H9 (cell line): ENCODE results near the gene ZWILCH. TPM values are rescaled to one million over a fixed set of nuclear protein-coding genes. Genes with fewer than 3 reads are reported as not detected.

ENCODE experiments used
- DNase-seq: peaks from one replicate; pipeline ENCODE4 v3.0.0-alpha.2; 2017
- H2AFZ ChIP-seq: one replicate; pipeline ENCODE4 v1.6.1; 2013; ENCODE audit warnings: mild to moderate bottlenecking, low read length, control low read depth, moderate library complexity
- H2AK5ac ChIP-seq: 2 replicates; pipeline ENCODE4 v1.6.1; 2013; ENCODE audit warnings: low read length, control low read depth, mixed read lengths; ENCODE audit not compliant: insufficient read length
- H2BK120ac ChIP-seq: one replicate; pipeline ENCODE4 v1.6.1; 2013; ENCODE audit warnings: low read depth, mild to moderate bottlenecking, low read length, control low read depth, inconsistent platforms; ENCODE audit not compliant: poor library complexity, severe bottlenecking
- H2BK12ac ChIP-seq: 2 replicates; pipeline ENCODE4 v1.6.1; 2013; ENCODE audit warnings: low read length, control low read depth, mixed read lengths, low read depth; ENCODE audit not compliant: insufficient read length
- H2BK15ac ChIP-seq: 2 replicates; pipeline ENCODE4 v1.6.1; 2013; ENCODE audit warnings: low read depth, low read length, control low read depth
- H2BK20ac ChIP-seq: one replicate; pipeline ENCODE4 v1.6.1; 2013; ENCODE audit warnings: low read depth, mild to moderate bottlenecking, low read length, control low read depth, inconsistent platforms; ENCODE audit not compliant: poor library complexity, severe bottlenecking
- H2BK5ac ChIP-seq: 2 replicates; pipeline ENCODE4 v1.6.1; 2013; ENCODE audit warnings: low read length, control low read depth, mixed read lengths; ENCODE audit not compliant: insufficient read length
- H3K14ac ChIP-seq: 2 replicates; pipeline ENCODE4 v1.6.1; 2013; ENCODE audit warnings: low read length, control low read depth; ENCODE audit not compliant: insufficient read depth
- H3K18ac ChIP-seq: 2 replicates; pipeline ENCODE4 v1.6.1; 2013; ENCODE audit warnings: low read depth, mild to moderate bottlenecking, mixed read lengths, low read length, control low read depth; ENCODE audit not compliant: insufficient read length
- H3K23ac ChIP-seq: 2 replicates; pipeline ENCODE4 v1.6.1; 2013; ENCODE audit warnings: low read length, control low read depth, mixed read lengths, low read depth; ENCODE audit not compliant: insufficient read length
- H3K23me2 ChIP-seq: 2 replicates; pipeline ENCODE4 v1.6.1; 2013; ENCODE audit warnings: low read depth, mild to moderate bottlenecking, mixed read lengths, low read length, control low read depth; ENCODE audit not compliant: insufficient read length, poor library complexity, severe bottlenecking
- H3K27ac ChIP-seq: 2 replicates; pipeline ENCODE4 v1.5.1; 2013; ENCODE audit warnings: low read length, control low read depth, mixed read lengths, low read depth; ENCODE audit not compliant: insufficient read length
- H3K27me3 ChIP-seq: 2 replicates; pipeline ENCODE4 v1.6.1; 2013; ENCODE audit warnings: low read length, control low read depth, inconsistent platforms; ENCODE audit not compliant: insufficient read depth
- H3K4ac ChIP-seq: 2 replicates; pipeline ENCODE4 v1.6.1; 2013; ENCODE audit warnings: low read depth, mild to moderate bottlenecking, control low read depth, inconsistent platforms, low read length, moderate library complexity
- H3K4me1 ChIP-seq: 2 replicates; pipeline ENCODE4 v1.6.1; 2013; ENCODE audit warnings: low read length, control low read depth, inconsistent platforms; ENCODE audit not compliant: insufficient read depth
- H3K4me2 ChIP-seq: 2 replicates; pipeline ENCODE4 v1.6.1; 2013; ENCODE audit warnings: low read length, control low read depth, mixed read lengths; ENCODE audit not compliant: insufficient read length, insufficient read depth
- H3K56ac ChIP-seq: 2 replicates; pipeline ENCODE4 v1.6.1; 2013; ENCODE audit warnings: low read depth, mild to moderate bottlenecking, mixed read lengths, low read length, control low read depth; ENCODE audit not compliant: insufficient read length
- H3K79me1 ChIP-seq: 2 replicates; pipeline ENCODE4 v1.6.1; 2013; ENCODE audit warnings: low read depth, mild to moderate bottlenecking, moderate library complexity, low read length, control low read depth, inconsistent platforms; ENCODE audit not compliant: insufficient read depth, poor library complexity, severe bottlenecking
- H3K79me2 ChIP-seq: 2 replicates; pipeline ENCODE4 v1.6.1; 2013; ENCODE audit warnings: low read length, control low read depth, inconsistent platforms; ENCODE audit not compliant: insufficient read depth
- H3K9ac ChIP-seq: 2 replicates; pipeline ENCODE4 v1.6.1; 2013; ENCODE audit warnings: low read length, control low read depth, mixed read lengths; ENCODE audit not compliant: insufficient read length; ENCODE audit errors: extremely low read depth
- H3K9me3 ChIP-seq: one replicate; pipeline ENCODE4 v1.6.1; 2013; ENCODE audit warnings: low read depth, low read length, inconsistent platforms; ENCODE audit not compliant: control insufficient read depth
- H3T11ph ChIP-seq: one replicate; pipeline ENCODE4 v1.6.1; 2013; ENCODE audit warnings: mild to moderate bottlenecking, low read length, control low read depth, inconsistent platforms
- H4K20me1 ChIP-seq: one replicate; pipeline ENCODE4 v1.6.1; 2013; ENCODE audit not compliant: control insufficient read depth, insufficient read length, insufficient read depth
- H4K5ac ChIP-seq: 2 replicates; pipeline ENCODE4 v1.6.1; 2013; ENCODE audit warnings: low read depth, mild to moderate bottlenecking, mixed read lengths, low read length, control low read depth; ENCODE audit not compliant: insufficient read length
- H4K8ac ChIP-seq: replicated peaks from 2 replicates; pipeline ENCODE4 v1.6.1; 2013; ENCODE audit warnings: low read length, control low read depth, mixed read lengths, low read depth; ENCODE audit not compliant: insufficient read length
- H4K91ac ChIP-seq: 2 replicates; pipeline ENCODE4 v1.6.1; 2013; ENCODE audit warnings: low read depth, mild to moderate bottlenecking, moderate library complexity, mixed read lengths, low read length, control low read depth; ENCODE audit not compliant: insufficient read length
- H3K27ac Mint-ChIP-seq, 3 experiments: 2 replicates in 2 of 3; 3 replicates in 1 of 3; pipeline ENCODE4 v1.8.0; 2020 to 2021; ENCODE audit warnings: mixed read lengths in 3 of 3, mild to moderate bottlenecking in 1 of 3, moderate library complexity in 1 of 3
- H3K27me3 Mint-ChIP-seq: 2 replicates; pipeline ENCODE4 v1.8.0; 2021; ENCODE audit warnings: low read depth, mild to moderate bottlenecking, moderate library complexity, mixed read lengths
- H3K36me3 Mint-ChIP-seq, 3 experiments: 2 replicates in 2 of 3; 3 replicates in 1 of 3; pipeline ENCODE4 v1.8.0; 2020 to 2021; ENCODE audit warnings: low read depth in 3 of 3, mixed read lengths in 3 of 3; ENCODE audit not compliant: insufficient read depth in 1 of 3
- H3K4me1 Mint-ChIP-seq, 2 experiments: 2 replicates each; pipeline ENCODE4 v1.8.0; 2020; ENCODE audit warnings: mixed read lengths in 2 of 2
- H3K4me3 Mint-ChIP-seq, 2 experiments: 2 replicates in 1 of 2; 3 replicates in 1 of 2; pipeline ENCODE4 v1.8.0; 2020 to 2021; ENCODE audit warnings: mild to moderate bottlenecking in 2 of 2, mixed read lengths in 2 of 2, moderate library complexity in 1 of 2
- H3K9me3 Mint-ChIP-seq, 2 experiments: 2 replicates in 1 of 2; 3 replicates in 1 of 2; pipeline ENCODE4 v1.8.0; 2020; ENCODE audit warnings: mild to moderate bottlenecking in 2 of 2, mixed read lengths in 2 of 2, moderate library complexity in 1 of 2
- WGBS: extraction: QIAGEN DNeasy Blood & Tissue Kit; methylation state at CpG from one replicate; pipeline ENCODE4 v1.1.7; 2013; ENCODE audit warnings: missing lambda C conversion rate, low lambda C conversion rate, mixed read lengths; ENCODE audit not compliant: insufficient read length; ENCODE audit errors: extremely low coverage; 5-methylcytosine and 5-hydroxymethylcytosine counted together
- total RNA-seq: library from RNA; stranded (reverse); gene quantifications from 2 replicates; pipeline ENCODE4 v1.2.1, GENCODE V29; 2021
- TF ChIP-seq, protein P1 (sequence below): fragments of 200-600 bp; sonication (generic); conservative IDR thresholded peaks from 3 replicates; pipeline ENCODE4 v1.8.0; 2021; ENCODE audit warnings: antibody characterized with exemption, mild to moderate bottlenecking

Gene ZWILCH
- total RNA-seq, 1 experiment from 2014 or later: 47.2 TPM

DNA sequence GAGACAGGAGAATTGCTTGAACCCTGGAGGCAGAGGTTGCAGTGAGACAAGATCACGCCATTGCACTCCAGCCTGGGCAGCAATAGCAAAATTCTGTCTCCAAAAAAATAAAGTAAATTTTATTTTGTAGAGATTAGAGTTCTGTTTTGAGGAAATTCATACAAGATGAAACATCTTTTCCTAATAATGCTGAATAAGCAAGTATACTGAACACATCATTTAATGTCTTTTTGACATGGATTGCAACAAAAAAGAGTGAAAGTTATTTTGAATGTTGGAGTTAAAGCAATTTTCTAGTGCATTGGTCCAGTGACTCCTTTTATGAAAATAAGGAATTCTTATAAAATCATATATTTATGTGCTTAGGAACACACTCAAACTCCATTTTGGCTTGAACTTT, 40.1 kb downstream of the ZWILCH start:
- no CpG with 5 or more reads among the region's 1 CpG for WGBS
- Mint-ChIP-seq H3K4me3 (no peak overlapping the region), H3K27ac (no peak overlapping the region), H3K36me3 (peaks cover 17 to 50% (median 45%) of the 10 kb centered on the region in 3 experiments; a peak in 6 of 7 replicates), H3K4me1 (no peaks in the 10 kb centered on the region), H3K27me3 (no peaks in the 10 kb centered on the region), H3K9me3 (no peaks in the 10 kb centered on the region; a peak in 1 of 5 replicates)
- H4K8ac ChIP-seq: no peak overlapping the region
- H2BK15ac ChIP-seq: no peak overlapping the region
- TF ChIP-seq, protein P1, sequence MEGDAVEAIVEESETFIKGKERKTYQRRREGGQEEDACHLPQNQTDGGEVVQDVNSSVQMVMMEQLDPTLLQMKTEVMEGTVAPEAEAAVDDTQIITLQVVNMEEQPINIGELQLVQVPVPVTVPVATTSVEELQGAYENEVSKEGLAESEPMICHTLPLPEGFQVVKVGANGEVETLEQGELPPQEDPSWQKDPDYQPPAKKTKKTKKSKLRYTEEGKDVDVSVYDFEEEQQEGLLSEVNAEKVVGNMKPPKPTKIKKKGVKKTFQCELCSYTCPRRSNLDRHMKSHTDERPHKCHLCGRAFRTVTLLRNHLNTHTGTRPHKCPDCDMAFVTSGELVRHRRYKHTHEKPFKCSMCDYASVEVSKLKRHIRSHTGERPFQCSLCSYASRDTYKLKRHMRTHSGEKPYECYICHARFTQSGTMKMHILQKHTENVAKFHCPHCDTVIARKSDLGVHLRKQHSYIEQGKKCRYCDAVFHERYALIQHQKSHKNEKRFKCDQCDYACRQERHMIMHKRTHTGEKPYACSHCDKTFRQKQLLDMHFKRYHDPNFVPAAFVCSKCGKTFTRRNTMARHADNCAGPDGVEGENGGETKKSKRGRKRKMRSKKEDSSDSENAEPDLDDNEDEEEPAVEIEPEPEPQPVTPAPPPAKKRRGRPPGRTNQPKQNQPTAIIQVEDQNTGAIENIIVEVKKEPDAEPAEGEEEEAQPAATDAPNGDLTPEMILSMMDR: no peak
- no peaks in the 10 kb centered on the region for H3K27me3 ChIP-seq
- H4K5ac ChIP-seq: no peak overlapping the region
- H3K4me2 ChIP-seq: no peak overlapping the region
- no peak overlapping the region for H3K27ac ChIP-seq
- no peak overlapping the region for H3K56ac ChIP-seq
- H2BK12ac ChIP-seq: no peak overlapping the region
- H2BK120ac ChIP-seq: no peak overlapping the region
- no peak overlapping the region for H3K18ac ChIP-seq
- no peak overlapping the region for H2BK20ac ChIP-seq
- H2BK5ac ChIP-seq: no peak overlapping the region
- H3K79me2 ChIP-seq: no peaks in the 10 kb centered on the region
- H4K91ac ChIP-seq: no peak overlapping the region
- no peak for DNase-seq
- H3K9me3 ChIP-seq: no peaks in the 10 kb centered on the region
- no peak overlapping the region for H3K14ac ChIP-seq
- H3K4me1 ChIP-seq: no peaks in the 10 kb centered on the region
- H2AFZ ChIP-seq: no peak overlapping the region
- H3K23ac ChIP-seq: no peak overlapping the region
- no peak overlapping the region for H2AK5ac ChIP-seq
- no peaks in the 10 kb centered on the region for H3K23me2 ChIP-seq
- H3T11ph ChIP-seq: no peak overlapping the region
- no peak overlapping the region for H3K9ac ChIP-seq
- H3K79me1 ChIP-seq: no peaks in the 10 kb centered on the region
- H3K4ac ChIP-seq: no peak overlapping the region
- H4K20me1 ChIP-seq: no peaks in the 10 kb centered on the region
